Spleen (tissue), 7 donors: ENCODE measurements around the gene AMPD1.

ENCODE experiments used
- CTCF ChIP-seq, 11 experiments: fragments of 200-600 bp in 7 of 11; fragments of 450-650 bp in 4 of 11; sonication (generic) in 4 of 11; IDR thresholded peaks in 8 of 11; conservative IDR thresholded peaks in 3 of 11; 1 replicate in 7 of 11; 2 replicates in 4 of 11; pipeline versions ENCODE4 v1.4.0 to v1.8.0; 2016 to 2021; ENCODE audit warnings: antibody characterized with exemption in 11 of 11, inconsistent platforms in 4 of 11, mild to moderate bottlenecking in 1 of 11
- POLR2A ChIP-seq, 3 donors: fragments of 450-650 bp; IDR thresholded peaks; one replicate each; pipeline ENCODE4 v1.5.1; 2017; ENCODE audit warnings: antibody characterized with exemption in 3 of 3, mild to moderate bottlenecking in 1 of 3
- POLR2AphosphoS5 ChIP-seq, 3 donors: sonication (generic); formaldehyde crosslinking; IDR thresholded peaks; one replicate each; pipeline ENCODE4 v1.5.1; 2017; ENCODE audit warnings: antibody characterized with exemption in 3 of 3
- donor health status: DM: no; HTN: no; CAD: no; lungs with moderate emphysema.
- donor health status: DM: no; HTN: no; CAD: no.
- donor health status: DM: no; HTN: no; CAD: no.

- TF ChIP-seq CTCF (IDR thresholded peaks at IDR 0.05 in 8 of 11, conservative IDR thresholded peaks at IDR 0.05 in 3 of 11) (no peak), POLR2A (IDR thresholded peaks at IDR 0.05) (no peak), POLR2AphosphoS5 (IDR thresholded peaks at IDR 0.05) (no peak)
Observed at GRCh38 chr1:114688526-114688925, 6.8 kb downstream of the AMPD1 start.
